Urinary bladder (tissue), 4 donors: ENCODE data around the gene LRP1. TPM values are rescaled to one million over a fixed set of nuclear protein-coding genes. Genes with fewer than 3 reads are reported as not detected.

ENCODE experiments used
- DNase-seq: peaks from one replicate; pipeline ENCODE4 v3.0.0-alpha.2; 2015; ENCODE audit errors: extremely low spot score
- H3K27ac ChIP-seq: one replicate; pipeline ENCODE4 v1.5.1; 2013; ENCODE audit warnings: low read depth, mild to moderate bottlenecking, moderate library complexity
- H3K36me3 ChIP-seq: one replicate; pipeline ENCODE4 v1.6.1; 2013; ENCODE audit warnings: mild to moderate bottlenecking, moderate library complexity; ENCODE audit not compliant: insufficient read depth
- H3K4me1 ChIP-seq: one replicate; pipeline ENCODE4 v1.6.1; 2013; ENCODE audit warnings: mild to moderate bottlenecking, moderate library complexity; ENCODE audit not compliant: insufficient read depth
- H3K4me3 ChIP-seq: one replicate; pipeline ENCODE4 v1.5.1; 2013; ENCODE audit warnings: low read depth, low read length
- WGBS: extraction: QIAGEN DNeasy Blood & Tissue Kit; methylation state at CpG from one replicate; pipeline ENCODE4 v1.1.7; 2013; 5-methylcytosine and 5-hydroxymethylcytosine counted together
- polyA plus RNA-seq: library from polyadenylated mRNA; stranded (reverse); fragments of 200-250 nt; gene quantifications from one replicate; pipeline ENCODE4 v1.2.3, GENCODE V29; 2013
- total RNA-seq: library from RNA; depleted of rRNA; stranded (reverse); fragments of >200 nt; gene quantifications from one replicate; pipeline ENCODE4 v1.2.3, GENCODE V29; 2014
- donor health status: healthy with polysubstance abuse.
- donor health status: healthy.

The LRP1 gene
- total and polyA plus RNA-seq, 2 donors: 141 to 146 TPM

DNA sequence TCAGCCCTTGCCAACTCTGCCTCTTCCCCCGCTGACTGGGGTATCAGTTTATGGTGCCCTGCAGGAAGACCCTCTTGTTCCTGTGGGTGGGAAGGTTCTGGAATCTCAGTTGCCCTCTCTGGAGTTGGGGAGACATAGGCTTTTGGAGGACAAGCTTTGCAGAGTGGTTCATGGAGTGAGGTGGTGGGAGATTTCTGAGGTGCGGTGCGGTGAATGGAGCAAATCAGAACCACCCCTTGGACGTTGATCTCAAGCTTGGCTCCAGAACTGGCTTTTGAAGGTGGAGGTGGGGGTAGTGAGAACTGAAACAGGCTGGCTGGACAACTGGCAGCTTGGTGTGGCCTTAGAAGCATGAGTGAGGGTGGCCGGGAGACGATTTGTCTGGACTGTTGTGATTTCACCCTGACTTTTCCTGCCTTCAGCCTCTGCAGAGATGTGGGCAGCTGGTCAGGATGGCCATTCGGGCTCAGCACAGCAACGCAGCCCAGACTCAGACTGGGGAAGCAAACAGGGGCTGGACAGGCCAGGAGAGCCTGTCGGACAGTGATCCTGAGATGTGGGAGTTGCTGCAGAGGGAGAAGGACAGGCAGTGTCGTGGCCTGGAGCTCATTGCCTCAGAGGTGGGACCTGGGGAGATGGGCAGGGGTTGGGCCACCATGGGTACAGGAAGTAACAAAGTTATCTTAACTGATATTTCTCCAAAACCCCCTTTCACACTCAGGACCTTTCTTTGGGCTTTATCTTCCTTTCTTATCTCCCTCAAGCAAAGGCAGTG lies 102.3 kb downstream of the LRP1 start:
- Histone ChIP-seq H3K4me3 (peak overlapping the region; percentile 57), H3K36me3 (peaks cover 3% of the 10 kb centered on the region), H3K27ac (no peak overlapping the region), H3K4me1 (no peaks in the 10 kb centered on the region)
- WGBS: 43% methylated on average over 10 of the region's 10 CpGs
- no peak for DNase-seq

DNA sequence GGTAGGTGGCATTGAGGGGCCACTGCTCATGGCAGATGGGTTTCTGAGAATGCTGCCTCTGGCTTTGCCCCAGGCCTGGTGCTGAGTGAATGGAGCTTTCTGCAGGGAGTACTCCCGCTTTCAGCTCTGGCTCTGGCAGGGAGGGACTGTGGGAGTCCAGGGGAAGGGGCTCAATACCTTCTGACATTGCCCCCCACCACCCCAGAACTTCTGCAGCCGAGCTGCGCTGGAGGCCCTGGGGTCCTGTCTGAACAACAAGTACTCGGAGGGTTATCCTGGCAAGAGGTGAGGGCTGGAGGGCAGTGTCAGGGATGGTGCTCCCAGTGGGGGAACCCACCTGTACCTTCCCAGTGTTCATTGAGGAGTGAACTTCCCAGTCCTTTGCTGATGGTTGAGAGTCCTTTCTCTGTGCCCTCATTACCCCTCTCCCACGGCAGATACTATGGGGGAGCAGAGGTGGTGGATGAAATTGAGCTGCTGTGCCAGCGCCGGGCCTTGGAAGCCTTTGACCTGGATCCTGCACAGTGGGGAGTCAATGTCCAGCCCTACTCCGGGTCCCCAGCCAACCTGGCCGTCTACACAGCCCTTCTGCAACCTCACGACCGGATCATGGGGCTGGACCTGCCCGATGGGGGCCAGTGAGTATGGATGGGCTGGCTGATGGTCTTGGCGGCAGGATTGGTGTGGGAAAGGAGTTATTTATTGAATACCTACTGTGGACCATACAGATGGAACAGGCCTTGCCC lies 103.2 kb downstream of the LRP1 start:
- DNase-seq: no peak
- Histone ChIP-seq H3K27ac (no peak overlapping the region), H3K4me1 (no peaks in the 10 kb centered on the region), H3K36me3 (peaks cover 3% of the 10 kb centered on the region), H3K4me3 (no peak overlapping the region)
- 91% methylated on average over 13 of the region's 13 CpGs for WGBS

DNA sequence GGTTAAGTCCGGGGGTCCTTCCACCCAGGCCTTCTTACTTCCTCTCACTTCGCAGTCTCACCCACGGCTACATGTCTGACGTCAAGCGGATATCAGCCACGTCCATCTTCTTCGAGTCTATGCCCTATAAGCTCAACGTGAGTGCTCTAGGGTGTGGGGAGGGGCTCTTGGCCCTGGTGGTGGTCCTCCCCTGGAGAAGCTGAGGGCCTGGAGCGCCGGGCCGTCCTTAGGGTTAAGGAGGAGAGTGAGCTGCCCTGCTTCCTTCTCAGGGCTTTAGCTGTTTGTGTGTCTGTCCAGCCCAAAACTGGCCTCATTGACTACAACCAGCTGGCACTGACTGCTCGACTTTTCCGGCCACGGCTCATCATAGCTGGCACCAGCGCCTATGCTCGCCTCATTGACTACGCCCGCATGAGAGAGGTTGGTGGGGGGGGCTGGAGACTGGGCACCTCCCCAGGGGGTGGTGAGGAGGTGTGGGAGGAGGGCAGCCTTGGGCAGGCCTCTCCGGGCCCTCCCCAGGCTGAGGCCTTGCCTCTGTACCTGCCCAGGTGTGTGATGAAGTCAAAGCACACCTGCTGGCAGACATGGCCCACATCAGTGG lies 104.0 kb downstream of the LRP1 start:
- Histone ChIP-seq H3K36me3 (peaks cover 3% of the 10 kb centered on the region), H3K4me3 (no peak overlapping the region), H3K4me1 (no peaks in the 10 kb centered on the region), H3K27ac (no peak overlapping the region)
- no peak for DNase-seq
- WGBS: 87% methylated on average over 19 of the region's 19 CpGs

DNA sequence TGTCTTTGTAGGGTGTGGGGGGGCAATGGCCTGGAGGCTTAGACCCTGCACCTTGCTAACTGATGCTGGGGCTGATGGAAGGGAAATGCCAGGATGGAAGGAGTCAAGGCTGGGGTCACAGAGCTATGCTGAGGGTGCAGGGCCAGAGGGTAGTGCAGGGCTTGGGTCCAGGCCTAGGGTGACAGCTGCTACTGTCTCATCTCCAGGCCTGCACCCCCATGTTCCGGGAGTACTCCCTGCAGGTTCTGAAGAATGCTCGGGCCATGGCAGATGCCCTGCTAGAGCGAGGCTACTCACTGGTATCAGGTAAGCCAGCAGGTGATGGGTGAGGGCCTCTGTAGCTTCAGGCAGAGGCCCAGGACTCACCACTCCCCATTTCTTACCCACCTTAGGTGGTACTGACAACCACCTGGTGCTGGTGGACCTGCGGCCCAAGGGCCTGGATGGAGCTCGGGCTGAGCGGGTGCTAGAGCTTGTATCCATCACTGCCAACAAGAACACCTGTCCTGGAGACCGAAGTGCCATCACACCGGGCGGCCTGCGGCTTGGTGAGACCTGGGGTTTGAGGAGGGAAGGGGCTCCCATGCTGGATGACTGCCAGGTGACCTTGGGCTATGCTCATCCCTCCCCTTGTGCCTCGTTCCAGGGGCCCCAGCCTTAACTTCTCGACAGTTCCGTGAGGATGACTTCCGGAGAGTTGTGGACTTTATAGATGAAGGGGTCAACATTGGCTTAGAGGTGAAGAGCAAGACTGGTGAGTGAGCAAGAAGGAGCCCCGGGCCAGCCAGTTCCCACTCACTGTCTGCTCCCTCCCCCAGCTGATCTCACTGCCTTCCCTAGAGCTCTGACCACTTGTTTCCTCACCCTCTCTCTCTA lies 105.3 kb downstream of the LRP1 start:
- no peak for DNase-seq
- Histone ChIP-seq H3K4me1 (no peaks in the 10 kb centered on the region), H3K27ac (no peak overlapping the region), H3K36me3 (peaks cover 3% of the 10 kb centered on the region), H3K4me3 (no peak overlapping the region)
- WGBS: 83% methylated on average over 15 of the region's 15 CpGs

DNA sequence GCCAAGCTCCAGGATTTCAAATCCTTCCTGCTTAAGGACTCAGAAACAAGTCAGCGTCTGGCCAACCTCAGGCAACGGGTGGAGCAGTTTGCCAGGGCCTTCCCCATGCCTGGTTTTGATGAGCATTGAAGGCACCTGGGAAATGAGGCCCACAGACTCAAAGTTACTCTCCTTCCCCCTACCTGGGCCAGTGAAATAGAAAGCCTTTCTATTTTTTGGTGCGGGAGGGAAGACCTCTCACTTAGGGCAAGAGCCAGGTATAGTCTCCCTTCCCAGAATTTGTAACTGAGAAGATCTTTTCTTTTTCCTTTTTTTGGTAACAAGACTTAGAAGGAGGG lies 105.9 kb downstream of the LRP1 start:
- no peak for DNase-seq
- peaks cover 3% of the 10 kb centered on the region for H3K36me3 ChIP-seq
- H3K4me3 ChIP-seq: no peak overlapping the region
- WGBS: 87% methylated on average over 3 of the region's 3 CpGs
- no peaks in the 10 kb centered on the region for H3K4me1 ChIP-seq
- H3K27ac ChIP-seq: no peak overlapping the region

DNA sequence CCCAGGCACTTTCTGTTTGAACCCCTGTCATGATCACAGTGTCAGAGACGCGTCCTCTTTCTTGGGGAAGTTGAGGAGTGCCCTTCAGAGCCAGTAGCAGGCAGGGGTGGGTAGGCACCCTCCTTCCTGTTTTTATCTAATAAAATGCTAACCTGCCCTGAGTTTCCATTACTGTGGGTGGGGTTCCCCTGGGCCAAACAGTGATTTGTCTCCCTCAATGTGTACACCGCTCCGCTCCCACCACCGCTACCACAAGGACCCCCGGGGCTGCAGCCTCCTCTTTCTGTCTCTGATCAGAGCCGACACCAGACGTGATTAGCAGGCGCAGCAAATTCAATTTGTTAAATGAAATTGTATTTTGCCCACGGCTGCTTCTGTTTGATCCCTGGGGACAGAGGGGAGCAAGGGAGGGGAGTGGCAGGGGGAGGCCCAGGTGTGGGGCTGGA lies 106.3 kb downstream of the LRP1 start:
- WGBS: 85% methylated on average over 10 of the region's 10 CpGs
- Histone ChIP-seq H3K27ac (no peak overlapping the region), H3K4me1 (no peaks in the 10 kb centered on the region), H3K4me3 (no peak overlapping the region), H3K36me3 (peaks cover 3% of the 10 kb centered on the region)
- DNase-seq: no peak

DNA sequence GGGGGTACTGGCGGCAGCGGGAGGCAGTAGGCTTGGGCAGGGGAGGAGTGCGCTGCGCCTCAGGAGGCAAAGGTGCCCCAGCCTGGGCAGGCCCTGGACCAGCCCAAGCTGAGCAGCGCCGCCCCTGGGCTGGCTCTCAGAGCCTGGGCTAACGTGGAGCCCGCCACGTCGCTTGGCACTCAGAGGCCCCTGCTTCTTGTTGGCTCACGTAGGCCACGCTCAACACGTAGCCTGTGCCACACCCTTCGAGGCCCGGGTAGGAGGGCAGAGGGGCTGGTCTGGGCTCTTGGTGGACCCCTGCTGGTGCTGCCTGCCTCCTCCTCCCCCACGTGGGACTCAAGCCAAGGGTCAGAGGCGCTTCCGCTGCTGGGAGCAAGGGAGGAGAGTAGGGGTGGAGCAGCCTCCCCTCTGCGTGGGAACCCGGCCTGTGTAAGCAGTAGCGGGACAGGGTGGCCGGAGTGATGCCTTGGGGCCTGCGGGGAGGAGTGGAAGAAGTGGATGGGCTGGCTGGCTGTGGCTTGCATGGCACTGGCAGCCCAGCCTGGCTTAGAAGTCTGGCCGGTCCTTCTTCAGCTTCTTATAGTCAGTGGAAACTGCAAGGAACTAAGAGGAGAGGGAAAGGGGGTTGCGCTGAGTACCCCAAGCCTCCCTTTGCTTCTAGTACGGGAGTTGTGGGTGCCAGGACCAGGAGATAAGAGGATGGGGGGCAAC lies 106.9 kb downstream of the LRP1 start:
- H3K4me1 ChIP-seq: no peaks in the 10 kb centered on the region
- WGBS: 68% methylated on average over 26 of the region's 26 CpGs
- H3K36me3 ChIP-seq: peaks cover 3% of the 10 kb centered on the region
- peak; percentile 70 for DNase-seq
- no peak overlapping the region for H3K4me3 ChIP-seq
- no peak overlapping the region for H3K27ac ChIP-seq

DNA sequence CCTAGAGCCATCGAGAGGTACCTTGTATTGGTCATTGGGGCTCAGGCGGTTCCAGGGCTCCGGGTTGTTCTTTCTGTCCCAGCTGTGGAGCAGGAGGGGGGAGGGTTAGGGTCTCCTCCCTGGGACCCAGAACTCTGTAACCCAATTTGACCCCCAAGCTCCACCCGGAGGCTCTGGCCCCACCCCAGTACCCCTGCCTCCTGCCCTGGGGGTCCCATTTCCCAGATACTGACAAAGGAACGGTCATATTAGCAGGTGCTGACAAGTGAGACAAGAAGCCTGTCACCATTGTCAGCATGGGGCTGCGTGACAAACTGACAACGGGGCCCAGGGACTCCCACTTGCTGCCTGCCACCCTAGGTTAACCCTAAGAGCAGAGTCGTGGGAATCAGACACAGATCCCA lies 107.4 kb downstream of the LRP1 start:
- 61% methylated on average over 8 of the region's 8 CpGs for WGBS
- Histone ChIP-seq H3K4me1 (no peaks in the 10 kb centered on the region), H3K4me3 (no peak overlapping the region), H3K36me3 (peaks cover 3% of the 10 kb centered on the region), H3K27ac (no peak overlapping the region)
- DNase-seq: no peak

DNA sequence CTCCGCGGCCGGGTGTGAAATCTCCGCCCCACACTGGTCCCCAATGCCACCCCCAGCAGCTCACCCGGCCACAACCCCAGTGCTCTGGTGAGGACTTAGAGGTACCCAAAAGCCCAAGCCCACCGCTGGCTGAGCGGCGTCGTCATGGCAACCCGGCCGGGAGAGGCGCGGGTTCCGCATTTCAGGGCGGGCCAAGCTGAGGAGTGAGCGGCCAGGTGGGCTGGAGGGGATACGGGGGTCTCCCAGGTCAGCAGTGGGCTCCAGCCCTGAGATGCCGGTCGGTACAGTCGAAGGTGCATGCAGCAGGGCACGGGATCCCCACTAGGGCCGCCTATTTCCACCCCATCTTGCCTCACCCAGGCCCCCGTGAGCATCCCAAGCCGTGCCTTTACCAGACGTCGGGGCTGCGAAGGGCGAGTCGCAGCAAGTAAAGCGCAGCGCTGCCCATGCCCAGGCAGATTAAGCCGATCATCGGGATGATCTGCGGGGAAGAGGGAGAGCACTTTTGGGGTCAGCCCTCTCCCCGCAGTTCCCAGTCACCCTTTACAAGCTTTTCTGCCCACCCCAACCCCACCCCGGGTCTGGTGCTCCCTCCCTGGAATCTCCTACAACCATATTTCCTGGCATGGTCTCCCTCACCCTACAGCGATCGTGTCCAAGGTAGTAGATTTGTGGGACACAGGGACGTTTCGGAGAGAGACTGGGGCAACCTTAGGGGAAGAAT lies 108.1 kb downstream of the LRP1 start:
- Histone ChIP-seq H3K27ac (no peak overlapping the region), H3K36me3 (peaks cover 3% of the 10 kb centered on the region), H3K4me3 (no peak overlapping the region), H3K4me1 (no peaks in the 10 kb centered on the region)
- DNase-seq: no peak
- 15% methylated on average over 40 of the region's 40 CpGs for WGBS

DNA sequence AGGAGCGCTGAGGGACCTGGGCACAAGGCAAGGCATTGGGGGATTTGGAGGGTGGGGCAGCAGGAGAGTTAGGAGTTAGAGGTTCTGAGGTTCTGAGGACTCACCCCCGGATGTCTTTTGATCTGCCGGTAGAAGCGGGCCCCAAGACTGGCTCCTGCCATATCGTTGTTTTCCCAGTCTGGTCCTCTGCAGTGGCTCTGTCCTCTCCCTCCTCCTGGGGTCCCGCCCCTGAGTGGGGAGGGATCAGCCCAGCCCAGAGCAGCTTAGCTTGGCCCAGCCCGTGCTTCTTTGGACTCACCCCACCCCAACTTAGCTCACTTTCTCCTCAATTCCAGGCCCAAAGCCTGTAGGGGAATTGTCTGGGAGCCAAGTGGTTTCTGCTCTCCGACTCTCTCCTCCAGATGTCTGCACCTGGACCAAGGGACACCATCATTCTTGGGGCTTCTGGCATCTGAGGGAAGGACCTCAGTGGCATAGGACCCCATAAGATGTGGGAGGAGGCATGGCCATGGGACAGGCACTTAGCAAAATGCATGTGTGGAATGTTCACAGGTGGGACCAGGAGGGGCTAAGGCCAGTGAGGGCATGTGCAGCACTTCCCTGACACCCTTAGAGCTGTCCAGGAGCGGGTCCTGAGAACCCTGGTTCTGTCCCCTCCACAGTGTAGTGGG lies 108.8 kb downstream of the LRP1 start:
- DNase-seq: no peak
- Histone ChIP-seq H3K36me3 (peaks cover 3% of the 10 kb centered on the region), H3K4me3 (no peak overlapping the region), H3K4me1 (no peaks in the 10 kb centered on the region), H3K27ac (no peak overlapping the region)
- WGBS: 23% methylated on average over 9 of the region's 9 CpGs

DNA sequence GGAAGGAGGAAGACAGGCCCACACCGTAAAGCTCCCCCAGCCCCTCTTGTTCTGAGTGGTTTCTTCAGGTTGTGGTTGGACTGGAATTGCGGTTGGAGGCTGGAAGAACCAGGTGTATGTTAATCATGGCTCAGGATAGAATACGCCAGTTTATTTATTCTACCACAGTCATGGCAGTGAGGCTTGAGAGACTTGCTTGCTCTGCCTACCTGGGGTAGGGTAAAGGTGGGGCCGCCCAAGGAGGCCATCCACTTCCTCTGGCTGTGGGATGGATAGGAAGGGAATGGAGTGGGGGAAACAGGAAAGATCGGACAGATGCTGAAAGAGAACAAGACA lies 109.3 kb downstream of the LRP1 start:
- Histone ChIP-seq H3K27ac (no peak overlapping the region), H3K36me3 (peaks cover 3% of the 10 kb centered on the region), H3K4me3 (no peak overlapping the region), H3K4me1 (no peaks in the 10 kb centered on the region)
- WGBS: 44% methylated on average over 5 of the region's 5 CpGs
- no peak for DNase-seq
